B cell (primary cell): Measurements from ENCODE around the gene RTN4IP1.

Experiments
- EZH2 ChIP-seq: IDR thresholded peaks from 2 replicates; pipeline ENCODE4 v1.6.1; 2012; ENCODE audit warnings: borderline replicate concordance, low read depth, mild to moderate bottlenecking, moderate library complexity, low read length; ENCODE audit not compliant: insufficient read depth, poor library complexity, severe bottlenecking
- TF ChIP-seq, protein P1 (sequence below): fragments of 200-600 bp; IDR thresholded peaks from one replicate; pipeline ENCODE4 v1.8.0; 2022; ENCODE audit warnings: antibody characterized with exemption, mild to moderate bottlenecking

GRCh38 chr6:106564476-106564875 is 64.8 kb downstream of the RTN4IP1 start:
- TF ChIP-seq, protein P1, sequence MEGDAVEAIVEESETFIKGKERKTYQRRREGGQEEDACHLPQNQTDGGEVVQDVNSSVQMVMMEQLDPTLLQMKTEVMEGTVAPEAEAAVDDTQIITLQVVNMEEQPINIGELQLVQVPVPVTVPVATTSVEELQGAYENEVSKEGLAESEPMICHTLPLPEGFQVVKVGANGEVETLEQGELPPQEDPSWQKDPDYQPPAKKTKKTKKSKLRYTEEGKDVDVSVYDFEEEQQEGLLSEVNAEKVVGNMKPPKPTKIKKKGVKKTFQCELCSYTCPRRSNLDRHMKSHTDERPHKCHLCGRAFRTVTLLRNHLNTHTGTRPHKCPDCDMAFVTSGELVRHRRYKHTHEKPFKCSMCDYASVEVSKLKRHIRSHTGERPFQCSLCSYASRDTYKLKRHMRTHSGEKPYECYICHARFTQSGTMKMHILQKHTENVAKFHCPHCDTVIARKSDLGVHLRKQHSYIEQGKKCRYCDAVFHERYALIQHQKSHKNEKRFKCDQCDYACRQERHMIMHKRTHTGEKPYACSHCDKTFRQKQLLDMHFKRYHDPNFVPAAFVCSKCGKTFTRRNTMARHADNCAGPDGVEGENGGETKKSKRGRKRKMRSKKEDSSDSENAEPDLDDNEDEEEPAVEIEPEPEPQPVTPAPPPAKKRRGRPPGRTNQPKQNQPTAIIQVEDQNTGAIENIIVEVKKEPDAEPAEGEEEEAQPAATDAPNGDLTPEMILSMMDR, result no peak
- TF ChIP-seq EZH2, result no peak
